ENCODE data around the gene GMDS. TPM values are rescaled to one million over a fixed set of nuclear protein-coding genes. Genes with fewer than 3 reads are reported as not detected.

The GMDS gene
- total and polyA plus RNA-seq, 2 of the 13 experiments (the other 11 are each of a cell fraction or from before 2014, with no cell fraction given), result 64.4 to 112 TPM

DNA sequence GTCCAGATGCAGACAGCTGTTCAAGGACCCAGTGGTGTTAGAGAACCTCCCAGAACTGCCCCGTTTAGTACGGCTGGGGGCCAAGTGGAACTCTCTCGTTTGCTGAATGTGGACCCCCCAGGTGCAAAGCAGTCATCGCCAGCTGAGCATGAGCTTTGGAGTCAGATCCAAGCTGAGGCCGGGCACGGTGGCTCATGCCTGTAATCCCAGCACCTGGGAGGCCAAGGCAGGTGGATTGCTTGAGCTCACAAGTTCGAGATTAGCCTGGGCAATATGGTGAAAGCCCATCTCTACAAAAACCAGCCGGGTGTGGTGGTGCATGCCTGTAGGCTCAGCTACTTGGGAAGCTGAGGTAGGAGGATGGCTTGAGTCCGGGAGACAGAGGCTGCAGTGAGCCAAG is 606.0 kb downstream of the GMDS start (continued):
- TF ChIP-seq HBP1 (CRISPR knock-in tag; IDR thresholded peaks at IDR 0.05; ENCODE audit: low read depth), result no peak
- TF ChIP-seq TAF15 (IDR thresholded peaks at IDR 0.05; ENCODE audit: low read depth, low read length, poor library complexity, severe bottlenecking), result no peak
- no peak for TF ChIP-seq ZBTB21 (CRISPR knock-in tag; IDR thresholded peaks at IDR 0.05)
- TF ChIP-seq GABPB1 (CRISPR knock-in tag; IDR thresholded peaks at IDR 0.05), result no peak
- TF ChIP-seq RFX1 (IDR thresholded peaks at IDR 0.05), result no peak
- TF ChIP-seq, protein P1, sequence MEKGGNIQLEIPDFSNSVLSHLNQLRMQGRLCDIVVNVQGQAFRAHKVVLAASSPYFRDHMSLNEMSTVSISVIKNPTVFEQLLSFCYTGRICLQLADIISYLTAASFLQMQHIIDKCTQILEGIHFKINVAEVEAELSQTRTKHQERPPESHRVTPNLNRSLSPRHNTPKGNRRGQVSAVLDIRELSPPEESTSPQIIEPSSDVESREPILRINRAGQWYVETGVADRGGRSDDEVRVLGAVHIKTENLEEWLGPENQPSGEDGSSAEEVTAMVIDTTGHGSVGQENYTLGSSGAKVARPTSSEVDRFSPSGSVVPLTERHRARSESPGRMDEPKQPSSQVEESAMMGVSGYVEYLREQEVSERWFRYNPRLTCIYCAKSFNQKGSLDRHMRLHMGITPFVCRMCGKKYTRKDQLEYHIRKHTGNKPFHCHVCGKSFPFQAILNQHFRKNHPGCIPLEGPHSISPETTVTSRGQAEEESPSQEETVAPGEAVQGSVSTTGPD (CRISPR knock-in tag; IDR thresholded peaks at IDR 0.05), result no peak
- TF ChIP-seq ZFP1 (CRISPR knock-in tag; IDR thresholded peaks at IDR 0.05), result no peak

DNA sequence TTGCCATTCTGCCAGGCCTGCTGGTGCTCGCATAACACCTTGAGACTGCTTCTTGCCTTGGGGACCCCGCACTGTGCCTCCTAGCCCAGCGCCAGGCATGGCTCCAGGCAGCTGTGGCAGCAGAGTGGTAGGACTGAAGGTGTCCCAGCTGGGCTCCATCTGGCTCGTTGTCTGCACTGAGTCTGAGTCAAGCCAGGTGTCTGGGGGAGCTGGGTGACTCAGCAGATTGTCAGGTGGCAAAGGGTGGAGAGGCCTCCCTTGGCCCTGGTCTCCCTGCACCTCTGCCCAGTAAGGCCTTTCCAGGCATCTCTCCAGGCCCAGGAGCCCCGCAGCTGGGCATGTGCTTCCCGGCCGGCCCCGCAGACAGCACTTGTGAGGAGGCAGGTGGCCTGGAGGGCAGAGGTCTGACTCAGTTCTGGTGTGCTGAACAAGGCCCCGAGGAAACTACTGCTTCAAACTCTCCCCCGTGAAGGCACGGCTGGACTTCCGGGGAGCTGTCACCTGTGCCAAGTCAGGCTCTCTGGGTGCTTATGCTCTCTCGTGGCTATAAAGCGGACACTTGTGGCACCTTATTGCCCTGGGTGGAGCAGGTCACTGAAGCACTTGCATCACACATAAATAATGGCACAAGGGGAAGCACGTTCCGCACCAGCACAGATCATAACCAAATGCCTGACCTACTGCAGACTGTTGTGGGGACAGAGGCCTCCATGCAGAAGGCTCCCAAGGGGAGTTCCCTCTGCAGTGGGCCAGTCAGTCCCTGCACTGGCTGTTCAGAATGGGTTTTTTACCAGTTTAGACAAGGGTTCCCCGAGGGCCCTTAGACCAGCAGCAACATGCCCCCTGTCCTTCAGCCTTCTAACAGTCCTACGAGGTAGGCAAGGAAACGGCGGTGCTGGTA is 608.2 kb downstream of the GMDS start:
- no peak overlapping the region for H3K9ac ChIP-seq (ENCODE audit: insufficient read depth, low read depth, low read length)
- H4K20me1 ChIP-seq (ENCODE audit: insufficient read depth, low read length), result no peaks in the 10 kb centered on the region; the same call in 1 of the 2 replicates
- H2AFZ ChIP-seq (ENCODE audit: low read length), result no peak overlapping the region
- H3K27me3 ChIP-seq (ENCODE audit: control insufficient read depth in 1 of 2, insufficient read depth in 2 of 2, low read length in 2 of 2), result no peaks in the 10 kb centered on the region
- no peaks in the 10 kb centered on the region for H3K4me1 ChIP-seq (ENCODE audit: insufficient read depth, low read length)
- BruUV-seq (replicated peaks), result no TSS peak
- H3K4me3 ChIP-seq (replicated peaks in 1 of 3; ENCODE audit: insufficient read depth in 1 of 3, low read depth in 2 of 3, low read length in 3 of 3), result no peak overlapping the region
- no peak for DNase-seq (ENCODE audit: low spot score)
- no peak overlapping the region for H3K4me2 ChIP-seq (ENCODE audit: low read depth, low read length)
- no peaks in the 10 kb centered on the region for H3K9me3 ChIP-seq (ENCODE audit: low read length)
- ChIA-PET POLR2A (no interaction called here), CTCF (ENCODE audit: low intra/inter-chr PET ratio, low total read pairs) (no interaction called here)
- ATAC-seq, result peak; percentile 40
- in situ Hi-C loops (cut with HindIII; ENCODE audit: extremely low pct_ligation_motif_present, low pct_unique_long_range_greater_than_20kb) (no loop called here), intact Hi-C loops (cut with micrococcal nuclease; ENCODE audit: unreplicated experiment) (no loop called here)
- H3K79me2 ChIP-seq (ENCODE audit: insufficient read depth, low read length), result no peaks in the 10 kb centered on the region
- FAIRE-seq, result no peak
- no peak overlapping the region for H3K27ac ChIP-seq (ENCODE audit: extremely low read length, insufficient read depth, low read length)
- 98% methylated on average over 8 of the region's 20 CpGs for WGBS (ENCODE audit: low lambda C conversion rate)
- peaks cover 3 to 48% of the 10 kb centered on the region in 2 experiments; a peak in 3 of 5 replicates for H3K36me3 ChIP-seq (replicated peaks in 1 of 2; ENCODE audit: control insufficient read depth in 1 of 2, insufficient read depth in 2 of 2, low read length in 2 of 2)
- TF ChIP-seq AGO2 (optimal IDR thresholded peaks at IDR 0.05; ENCODE audit: low read depth, low read length) (peak; percentile 72), NFE2 (CRISPR knock-in tag; IDR thresholded peaks at IDR 0.05) (peak; percentile 94; the same call in 1 of the 2 replicates), KLF9 (CRISPR knock-in tag; IDR thresholded peaks at IDR 0.05; ENCODE audit: low read depth) (no peak), MAFK (conservative IDR thresholded peaks at IDR 0.05 in 1 of 2, IDR thresholded peaks at IDR 0.05 in 1 of 2; ENCODE audit: low read length in 2 of 2) (peak; percentile 55 to 69), NFE2L2 (IDR thresholded peaks at IDR 0.05; ENCODE audit: low read length) (peak; percentile 93), RBM22 (optimal IDR thresholded peaks at IDR 0.05; ENCODE audit: low read length) (peak; percentile 4)
- TF ChIP-seq, protein P2, sequence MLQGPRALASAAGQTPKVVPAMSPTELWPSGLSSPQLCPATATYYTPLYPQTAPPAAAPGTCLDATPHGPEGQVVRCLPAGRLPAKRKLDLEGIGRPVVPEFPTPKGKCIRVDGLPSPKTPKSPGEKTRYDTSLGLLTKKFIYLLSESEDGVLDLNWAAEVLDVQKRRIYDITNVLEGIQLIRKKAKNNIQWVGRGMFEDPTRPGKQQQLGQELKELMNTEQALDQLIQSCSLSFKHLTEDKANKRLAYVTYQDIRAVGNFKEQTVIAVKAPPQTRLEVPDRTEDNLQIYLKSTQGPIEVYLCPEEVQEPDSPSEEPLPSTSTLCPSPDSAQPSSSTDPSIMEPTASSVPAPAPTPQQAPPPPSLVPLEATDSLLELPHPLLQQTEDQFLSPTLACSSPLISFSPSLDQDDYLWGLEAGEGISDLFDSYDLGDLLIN (CRISPR knock-in tag; IDR thresholded peaks at IDR 0.05; ENCODE audit: borderline replicate concordance), result no peak
- TF ChIP-seq, protein P3, sequence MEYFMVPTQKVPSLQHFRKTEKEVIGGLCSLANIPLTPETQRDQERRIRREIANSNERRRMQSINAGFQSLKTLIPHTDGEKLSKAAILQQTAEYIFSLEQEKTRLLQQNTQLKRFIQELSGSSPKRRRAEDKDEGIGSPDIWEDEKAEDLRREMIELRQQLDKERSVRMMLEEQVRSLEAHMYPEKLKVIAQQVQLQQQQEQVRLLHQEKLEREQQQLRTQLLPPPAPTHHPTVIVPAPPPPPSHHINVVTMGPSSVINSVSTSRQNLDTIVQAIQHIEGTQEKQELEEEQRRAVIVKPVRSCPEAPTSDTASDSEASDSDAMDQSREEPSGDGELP (IDR thresholded peaks at IDR 0.05; ENCODE audit: borderline replicate concordance, low read depth), result peak; percentile 32; the same call in 1 of the 2 replicates
